Measurements from ENCODE around the gene LEFTY1. TPM values are rescaled to one million over a fixed set of nuclear protein-coding genes. Genes with fewer than 3 reads are reported as not detected.

LEFTY1 gene
- total RNA-seq, 1 donor from 2014 or later, result not detected

DNA sequence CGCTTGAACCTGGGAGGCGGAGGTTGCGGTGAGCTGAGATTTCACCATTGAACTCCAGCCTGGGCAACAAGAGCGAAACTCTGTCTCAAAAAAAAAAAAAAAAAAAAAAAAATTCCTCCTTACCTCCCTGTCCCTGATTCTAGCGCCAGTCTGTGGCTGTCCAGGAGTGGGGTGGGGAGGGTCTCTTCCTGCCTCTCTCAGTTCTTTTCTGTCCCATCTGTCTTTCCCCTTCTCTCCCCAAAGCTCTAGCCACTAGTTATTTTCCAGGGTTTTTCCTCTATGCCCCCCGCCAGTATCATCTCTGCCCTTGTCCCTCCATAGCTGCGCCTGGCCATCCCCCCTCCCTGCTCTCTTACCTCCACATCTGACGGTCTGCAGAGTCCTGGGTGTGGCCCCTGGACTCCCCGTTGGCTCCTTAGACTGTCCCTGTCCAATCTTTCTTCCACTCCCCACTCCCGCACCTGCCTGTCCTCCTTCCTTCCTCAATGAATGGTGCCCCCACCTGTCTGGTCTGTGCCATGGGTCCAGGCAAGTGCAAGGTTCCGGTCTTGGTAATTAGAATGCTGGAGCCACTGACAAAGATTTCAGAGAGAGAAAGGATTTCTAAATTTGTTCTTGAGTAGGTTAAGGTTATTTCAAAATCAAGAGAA, 5.2 kb downstream of the LEFTY1 start:
- H3K36me3 ChIP-seq (ENCODE audit: control insufficient read depth, insufficient read depth, low read length), result no peaks in the 10 kb centered on the region
- no peak for DNase-seq (ENCODE audit: low read depth)
- no peak overlapping the region for H3K4me3 ChIP-seq (ENCODE audit: low read depth, low read length)
- no peak for FAIRE-seq
- TF ChIP-seq, protein P1, sequence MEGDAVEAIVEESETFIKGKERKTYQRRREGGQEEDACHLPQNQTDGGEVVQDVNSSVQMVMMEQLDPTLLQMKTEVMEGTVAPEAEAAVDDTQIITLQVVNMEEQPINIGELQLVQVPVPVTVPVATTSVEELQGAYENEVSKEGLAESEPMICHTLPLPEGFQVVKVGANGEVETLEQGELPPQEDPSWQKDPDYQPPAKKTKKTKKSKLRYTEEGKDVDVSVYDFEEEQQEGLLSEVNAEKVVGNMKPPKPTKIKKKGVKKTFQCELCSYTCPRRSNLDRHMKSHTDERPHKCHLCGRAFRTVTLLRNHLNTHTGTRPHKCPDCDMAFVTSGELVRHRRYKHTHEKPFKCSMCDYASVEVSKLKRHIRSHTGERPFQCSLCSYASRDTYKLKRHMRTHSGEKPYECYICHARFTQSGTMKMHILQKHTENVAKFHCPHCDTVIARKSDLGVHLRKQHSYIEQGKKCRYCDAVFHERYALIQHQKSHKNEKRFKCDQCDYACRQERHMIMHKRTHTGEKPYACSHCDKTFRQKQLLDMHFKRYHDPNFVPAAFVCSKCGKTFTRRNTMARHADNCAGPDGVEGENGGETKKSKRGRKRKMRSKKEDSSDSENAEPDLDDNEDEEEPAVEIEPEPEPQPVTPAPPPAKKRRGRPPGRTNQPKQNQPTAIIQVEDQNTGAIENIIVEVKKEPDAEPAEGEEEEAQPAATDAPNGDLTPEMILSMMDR (IDR thresholded peaks at IDR 0.05; ENCODE audit: insufficient read depth, low read length, severe bottlenecking), result no peak
- H3K27me3 ChIP-seq (ENCODE audit: control insufficient read depth, insufficient read depth, low read length), result peaks cover 4% of the 10 kb centered on the region

DNA sequence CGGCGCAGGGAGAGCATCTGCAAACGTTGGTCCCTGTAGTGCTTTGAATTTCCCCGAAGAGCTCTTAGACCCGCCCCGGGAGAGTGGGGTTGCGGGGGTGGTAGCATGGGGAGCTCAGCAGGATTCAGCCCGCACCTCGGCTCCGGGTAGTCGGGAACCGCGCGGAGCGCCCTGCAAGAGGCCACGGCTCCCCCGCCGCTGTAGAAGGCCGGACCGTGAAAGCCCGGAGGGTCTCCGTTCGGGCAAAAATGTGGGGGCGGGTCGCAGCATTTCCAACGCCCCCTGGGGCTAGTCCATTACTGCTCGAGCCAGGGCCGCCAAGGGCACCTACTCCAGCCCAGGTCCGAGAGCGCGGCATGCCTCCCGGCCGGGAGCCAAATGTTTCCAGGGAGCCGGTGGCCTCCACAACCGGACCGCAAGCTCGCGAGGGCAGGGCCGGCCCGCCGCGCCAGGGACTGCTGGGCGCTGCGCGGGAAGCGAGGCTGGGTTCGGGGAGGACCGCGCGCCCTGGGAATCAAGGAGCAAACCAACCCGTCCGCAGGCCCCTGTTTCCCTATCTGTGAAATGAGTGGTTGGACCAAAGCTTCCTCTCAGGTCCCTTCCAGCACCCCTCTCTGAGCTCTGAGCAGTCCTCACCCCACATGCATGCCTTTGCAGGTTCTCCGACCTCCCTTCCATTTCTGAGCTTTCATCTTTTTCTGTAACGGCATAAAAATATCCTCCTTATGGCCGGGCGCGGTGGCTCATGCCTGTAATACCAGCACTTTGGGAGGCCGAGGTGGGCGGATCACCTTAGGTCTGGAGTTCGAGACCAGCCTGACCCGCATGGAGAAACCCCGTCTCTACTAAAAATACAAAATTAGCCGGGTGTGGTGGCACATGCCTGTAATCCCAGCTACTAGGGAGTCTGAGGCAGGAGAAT, 6.0 kb downstream of the LEFTY1 start:
- DNase-seq (ENCODE audit: low read depth) (no peak), FAIRE-seq (no peak)
- no peaks in the 10 kb centered on the region for H3K36me3 ChIP-seq (ENCODE audit: control insufficient read depth, insufficient read depth, low read length)
- H3K27me3 ChIP-seq (ENCODE audit: control insufficient read depth, insufficient read depth, low read length), result peaks cover 9% of the 10 kb centered on the region
- TF ChIP-seq, protein P1 (IDR thresholded peaks at IDR 0.05; ENCODE audit: insufficient read depth, low read length, severe bottlenecking), result no peak
- H3K4me3 ChIP-seq (ENCODE audit: low read depth, low read length), result peak overlapping the region; percentile 72

DNA sequence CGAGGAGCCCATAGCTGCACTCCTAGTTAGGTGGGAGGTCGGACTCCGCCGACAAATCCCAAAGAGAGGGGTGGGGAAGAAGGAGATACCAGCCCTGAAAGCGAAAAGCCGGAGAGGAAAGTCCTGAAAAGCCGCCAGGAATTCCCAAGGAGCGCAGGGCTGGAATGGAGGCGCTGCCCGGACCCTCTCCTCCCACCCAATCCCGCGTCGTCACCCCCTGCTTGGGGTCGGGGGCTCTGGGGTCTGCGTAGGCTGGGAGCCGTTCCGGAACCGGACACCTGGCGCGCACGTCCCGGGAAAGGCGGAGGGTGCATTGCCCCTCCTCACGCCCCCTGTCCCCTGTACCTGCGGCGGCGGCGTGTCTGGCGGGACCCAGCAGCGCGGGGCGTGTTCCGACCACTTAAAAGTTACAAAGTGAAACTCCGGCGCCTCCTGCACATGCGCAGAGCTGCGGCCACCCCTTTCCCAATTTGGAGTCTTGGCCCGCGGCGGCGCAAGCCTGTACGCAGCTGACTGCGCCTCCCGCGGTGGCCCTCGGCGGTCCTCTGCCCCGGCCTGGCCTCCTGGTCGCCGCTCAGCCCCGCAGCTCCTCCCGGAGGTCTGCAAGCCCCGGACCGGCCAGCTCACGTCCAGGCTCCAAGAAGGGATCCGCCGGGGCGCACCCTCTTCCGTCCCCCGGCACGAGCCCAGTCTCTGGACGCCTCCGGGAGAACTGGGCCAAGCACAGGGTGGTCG, 6.8 kb downstream of the LEFTY1 start, which contains the start of gene TMEM63A:
TMEM63A (minus strand) TSS at position 422 of the 735 bp plus-strand sequence. CDS start 4,800 bp downstream, outside the sequence.
- TF ChIP-seq, protein P1 (IDR thresholded peaks at IDR 0.05; ENCODE audit: insufficient read depth, low read length, severe bottlenecking), result peak; percentile 42
- Histone ChIP-seq H3K4me3 (ENCODE audit: low read depth, low read length) (peak within 1 kb of the TSS; percentile 72), H3K27me3 (ENCODE audit: control insufficient read depth, insufficient read depth, low read length) (peaks cover 13% of the 10 kb centered on the region), H3K36me3 (ENCODE audit: control insufficient read depth, insufficient read depth, low read length) (no peaks in the 10 kb centered on the region)
- DNase-seq (ENCODE audit: low read depth) (peak; percentile 50), FAIRE-seq (no peak)

DNA sequence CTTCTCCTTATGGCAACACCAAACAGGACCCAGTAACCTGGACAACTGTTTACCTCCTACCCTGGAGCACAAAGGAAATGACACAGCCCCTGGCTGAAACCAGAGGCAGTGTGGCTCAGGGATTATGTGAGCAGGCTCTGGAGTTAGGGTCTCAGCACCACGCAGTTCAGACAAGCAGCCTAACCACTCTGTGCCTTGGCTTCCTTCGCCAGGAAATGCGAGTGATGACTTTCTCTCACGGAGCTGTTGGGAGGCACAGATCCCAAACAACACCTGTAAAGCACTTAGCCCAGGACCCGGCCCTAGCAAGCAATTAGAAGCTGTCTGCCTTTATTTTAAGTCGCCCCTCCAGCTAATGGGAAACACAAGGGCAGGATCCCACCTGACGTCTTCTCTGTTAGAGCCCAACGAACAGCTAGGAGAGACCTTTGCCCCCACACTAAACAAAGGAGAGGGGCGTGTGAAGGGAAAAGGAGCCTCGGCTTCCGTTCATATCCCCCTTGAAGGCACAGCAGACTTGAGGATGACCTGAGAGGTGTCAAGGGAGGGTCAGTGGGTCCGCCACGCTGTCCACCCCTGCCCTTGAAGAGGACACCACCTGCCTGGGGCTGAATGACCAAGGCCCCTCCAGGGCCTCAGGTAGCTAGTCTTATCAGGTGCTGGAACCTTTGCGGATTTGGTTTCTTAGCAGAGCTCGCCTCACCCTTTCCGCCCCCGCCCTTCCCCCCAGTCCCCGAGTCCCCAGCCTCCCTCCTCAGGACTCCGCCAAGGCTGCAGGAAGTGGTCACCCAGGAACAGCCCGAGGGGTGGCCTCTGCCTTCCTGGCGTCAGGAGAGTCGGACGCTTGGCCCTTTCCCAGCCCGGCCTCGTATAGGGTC, 7.6 kb downstream of the LEFTY1 start:
- Histone ChIP-seq H3K27me3 (ENCODE audit: control insufficient read depth, insufficient read depth, low read length) (peaks cover 13% of the 10 kb centered on the region), H3K4me3 (ENCODE audit: low read depth, low read length) (peak overlapping the region; percentile 72), H3K36me3 (ENCODE audit: control insufficient read depth, insufficient read depth, low read length) (no peaks in the 10 kb centered on the region)
- DNase-seq (ENCODE audit: low read depth) (peak; percentile 66), FAIRE-seq (no peak)
- TF ChIP-seq, protein P1 (IDR thresholded peaks at IDR 0.05; ENCODE audit: insufficient read depth, low read length, severe bottlenecking), result no peak

DNA sequence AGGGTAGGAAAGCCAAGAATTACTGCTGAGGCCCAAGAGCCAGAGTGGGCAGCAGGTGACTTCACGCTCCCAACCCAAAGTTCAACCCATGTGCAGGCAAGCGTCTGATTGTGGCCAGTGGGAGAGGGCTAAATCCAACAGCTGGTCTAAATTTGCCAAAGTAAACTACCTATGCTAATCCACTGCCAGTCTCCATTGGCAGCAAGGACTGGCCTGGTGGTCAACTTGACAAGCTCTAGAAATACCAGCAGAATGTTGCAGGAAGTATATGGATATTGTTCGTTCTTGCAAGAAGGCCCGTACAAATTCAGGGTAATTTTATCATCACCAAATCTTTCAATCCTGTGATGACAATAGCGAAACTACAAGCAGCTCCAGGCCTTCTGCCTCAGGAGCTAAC, 8.3 kb downstream of the LEFTY1 start:
- Histone ChIP-seq H3K27me3 (ENCODE audit: control insufficient read depth, insufficient read depth, low read length) (peaks cover 13% of the 10 kb centered on the region), H3K36me3 (ENCODE audit: control insufficient read depth, insufficient read depth, low read length) (no peaks in the 10 kb centered on the region), H3K4me3 (ENCODE audit: low read depth, low read length) (no peak overlapping the region)
- TF ChIP-seq, protein P1 (IDR thresholded peaks at IDR 0.05; ENCODE audit: insufficient read depth, low read length, severe bottlenecking), result no peak
- FAIRE-seq, result no peak
- no peak for DNase-seq (ENCODE audit: low read depth)
